SU-DHL-6 (cell line): ENCODE data around the gene EXPH5.

Experiments used
- CTCF ChIP-seq: fragments of 200-600 bp; sonication (generic); IDR thresholded peaks from one replicate; pipeline ENCODE4 v1.5.1; 2017; ENCODE audit warnings: antibody characterized with exemption, mild to moderate bottlenecking, low read length, moderate library complexity; ENCODE audit not compliant: insufficient read depth, poor library complexity, severe bottlenecking
- EZH2phosphoT487 ChIP-seq: fragments of 200-600 bp; sonication (generic), shearing (Covaris generic); conservative IDR thresholded peaks from 2 replicates; pipeline ENCODE4 v1.6.1; 2018; ENCODE audit warnings: mild to moderate bottlenecking, antibody characterized with exemption, low read length, moderate library complexity, mixed read lengths

DNA sequence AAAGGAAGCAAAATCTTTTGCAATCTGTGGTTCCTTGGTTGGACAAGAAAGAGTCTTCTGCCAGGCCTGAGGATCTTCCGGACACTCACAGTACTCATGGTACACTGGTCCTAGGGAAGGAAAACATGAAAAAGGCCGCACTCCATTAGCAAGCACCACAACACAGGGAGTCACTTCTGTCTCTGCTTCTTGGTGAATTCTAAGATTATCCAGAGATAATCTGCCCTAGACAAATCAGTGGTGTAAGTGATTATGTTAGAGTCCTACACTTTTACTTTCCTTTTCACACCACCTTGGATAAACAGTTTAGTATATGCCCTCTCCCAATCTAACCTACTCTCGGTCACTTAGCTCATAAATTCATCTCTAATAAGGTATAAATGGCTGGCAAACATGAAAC lies 107.2 kb downstream of the EXPH5 start:
- TF ChIP-seq CTCF: no peak
- no peak for TF ChIP-seq EZH2phosphoT487
